Inferior parietal cortex (tissue), 1 donor: ENCODE results near the gene FAM156B.
"Not testable (repeated sequence)": the region's sequence is repeated elsewhere in the genome, so short reads cannot be mapped to it uniquely, and the experiment has no call there.

Source experiments
- DNase-seq: peaks from one replicate; pipeline ENCODE4 v3.0.0-alpha.2; 2016; ENCODE audit errors: extremely low spot score

The FAM156B gene

GRCh38 chrX:52923781-52924241, 26.7 kb downstream of the FAM156B start:
- no peak for DNase-seq

DNA sequence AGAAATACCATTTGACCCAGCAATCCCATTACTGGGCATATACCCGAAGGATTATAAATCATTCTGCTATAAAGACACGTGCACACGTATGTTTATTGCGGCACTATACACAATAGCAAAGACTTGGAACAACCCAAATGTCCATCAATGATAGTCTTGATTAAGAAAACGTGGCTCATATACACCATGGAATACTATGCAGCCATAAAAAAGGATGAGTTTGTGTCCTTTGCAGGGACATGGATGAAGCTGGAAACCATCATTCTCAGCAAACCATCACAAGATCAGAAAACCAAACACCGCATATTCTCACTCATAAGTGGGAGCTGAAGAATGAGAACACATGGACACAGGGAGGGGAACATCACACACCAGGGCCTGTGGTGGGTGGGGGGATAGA, 33.1 kb downstream of the FAM156B start:
- DNase-seq: not testable (repeated sequence)

DNA sequence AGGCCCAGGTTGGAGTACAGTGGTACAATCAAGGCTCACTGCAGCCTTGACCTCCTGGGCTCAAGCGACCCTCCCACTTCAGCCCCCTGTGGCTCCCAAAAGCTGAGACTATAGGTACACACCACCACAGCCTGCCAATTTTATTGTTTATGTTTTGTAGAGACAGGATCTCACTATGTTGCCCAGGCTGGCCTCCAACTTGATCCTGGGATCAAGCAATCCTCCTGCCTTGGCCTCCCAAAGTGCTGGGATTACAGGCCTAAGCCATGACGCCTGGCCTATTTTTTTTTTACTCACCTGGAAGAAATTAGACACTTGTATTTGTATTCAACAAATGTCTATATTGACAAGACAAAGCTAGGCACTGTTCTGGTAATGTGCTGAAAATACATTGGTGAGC, 36.1 kb downstream of the FAM156B start:
- DNase-seq: no peak

DNA sequence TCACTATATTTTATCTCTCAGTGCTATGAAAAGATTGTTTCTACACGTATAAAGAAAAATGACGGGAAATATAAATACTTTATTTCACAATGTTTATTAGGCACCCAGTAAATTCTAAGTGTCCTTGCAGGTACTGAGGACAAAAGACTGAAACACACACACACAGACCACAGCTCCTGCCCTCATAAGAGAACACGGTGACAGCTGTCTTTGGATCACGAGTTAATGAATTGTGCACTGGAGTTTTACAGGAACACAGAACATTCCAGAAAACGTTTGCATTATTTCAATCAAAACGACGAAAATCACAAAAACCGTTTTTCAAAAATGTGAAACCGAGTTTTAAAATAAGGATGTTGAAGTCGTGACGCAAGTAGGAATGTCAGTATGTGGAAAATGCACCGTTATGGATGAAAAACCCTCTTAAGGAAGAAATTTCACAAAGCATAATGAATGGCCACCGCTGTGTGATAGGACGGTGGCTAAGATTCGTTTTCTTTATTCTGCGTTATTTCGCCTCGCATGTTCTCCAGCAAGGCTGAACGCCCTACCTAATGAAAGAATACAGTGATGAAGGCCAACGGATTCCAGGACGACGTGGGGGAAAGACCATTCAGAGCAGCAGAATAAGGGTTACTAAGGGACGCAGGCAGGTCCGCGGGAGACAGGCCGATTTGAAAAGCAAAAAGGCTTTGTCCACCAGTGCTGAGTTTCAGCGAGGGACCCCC, 37.0 kb downstream of the FAM156B start:
- no peak for DNase-seq

DNA sequence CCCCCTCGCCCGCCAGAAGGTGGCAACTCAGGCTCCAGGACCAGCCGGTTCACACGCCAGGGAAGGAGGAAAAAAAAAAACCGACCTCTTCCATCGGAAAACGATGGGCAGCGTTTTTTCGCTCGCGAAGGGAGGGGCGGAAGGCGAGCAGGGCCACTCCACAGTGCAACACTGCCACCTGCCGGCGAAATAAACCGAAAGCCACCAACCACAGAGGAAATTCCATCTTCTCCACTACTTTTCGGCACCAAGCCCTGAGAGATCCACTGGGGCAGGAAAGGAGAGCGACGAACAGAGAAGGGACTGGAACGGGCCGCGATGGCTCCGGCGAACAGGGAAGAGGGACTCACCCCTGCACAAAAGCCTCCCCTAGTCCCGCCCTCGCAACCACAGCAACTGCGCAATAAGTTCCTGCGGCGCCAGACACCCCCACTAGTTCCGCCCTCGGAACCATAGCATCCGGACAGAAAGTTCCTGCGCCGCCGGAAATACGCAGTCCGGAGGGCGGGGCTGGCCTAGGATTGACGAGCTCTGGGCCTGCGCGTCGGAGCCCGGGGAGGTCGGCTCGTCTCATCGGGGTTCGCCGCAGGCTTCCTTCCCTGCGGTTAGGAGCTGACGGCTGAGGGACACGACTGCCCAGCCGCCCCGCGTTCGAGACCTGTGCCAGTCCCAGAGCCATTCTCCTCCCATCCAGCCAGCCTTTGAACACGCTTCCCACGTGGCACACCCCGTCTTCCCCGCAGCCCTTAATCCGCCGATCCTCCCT, 37.8 kb downstream of the FAM156B start:
- DNase-seq: peak; percentile 87

DNA sequence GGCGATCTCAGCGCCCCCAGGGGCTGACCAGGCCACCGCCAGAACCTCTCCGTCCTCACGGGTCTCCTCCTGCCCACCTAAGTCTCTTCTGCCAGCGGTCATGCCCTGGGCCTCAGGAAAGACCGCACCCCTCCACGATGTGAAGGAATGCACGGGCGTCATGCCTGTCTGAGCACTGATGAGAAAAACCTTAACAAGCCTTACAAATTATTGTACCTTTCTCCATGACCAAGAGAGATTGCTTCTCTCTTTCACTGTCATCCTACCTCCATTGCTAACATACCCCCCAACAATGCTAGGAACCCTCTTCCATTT, 38.3 kb downstream of the FAM156B start:
- not testable (repeated sequence) for DNase-seq

DNA sequence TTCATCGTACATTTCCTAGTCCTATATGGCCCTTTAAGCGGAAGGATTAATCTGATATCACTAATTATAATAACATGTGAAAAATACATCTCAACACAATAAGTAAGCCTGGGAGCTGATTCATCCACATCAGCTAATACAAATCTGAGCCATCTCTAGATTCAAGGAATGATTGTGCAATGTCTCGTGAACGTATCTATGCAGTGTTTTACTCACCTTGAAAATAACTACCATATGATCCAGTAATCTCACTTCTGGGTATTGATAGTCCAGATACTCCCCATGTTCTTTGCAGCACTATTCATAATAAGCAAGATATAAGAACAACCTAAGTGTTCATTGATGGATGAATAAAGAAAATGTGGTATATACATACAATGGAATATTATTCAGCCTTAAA, 43.6 kb downstream of the FAM156B start:
- DNase-seq: not testable (repeated sequence)

DNA sequence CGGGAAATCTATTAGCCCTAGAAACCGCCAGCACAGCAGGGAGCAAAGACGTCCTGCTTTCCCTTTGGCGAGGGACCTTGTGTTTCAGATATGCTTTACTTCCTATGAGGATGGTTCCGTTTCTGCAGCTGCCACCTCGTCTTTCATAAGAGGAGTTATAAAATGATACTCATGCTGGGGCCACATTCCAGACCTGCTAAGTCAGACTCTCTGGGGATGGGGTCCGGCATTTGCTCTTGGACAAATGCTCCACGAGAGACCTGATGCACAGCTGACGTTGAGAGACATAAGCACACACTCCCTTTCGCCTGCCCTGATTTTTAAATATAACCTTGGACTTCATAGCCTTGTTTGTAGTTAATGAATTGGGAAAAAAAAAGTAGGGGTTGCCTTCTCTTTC, 44.6 kb downstream of the FAM156B start:
- DNase-seq: not testable (repeated sequence)

GRCh38 chrX:52945838-52946494, 48.8 kb downstream of the FAM156B start:
- DNase-seq: not testable (repeated sequence)

DNA sequence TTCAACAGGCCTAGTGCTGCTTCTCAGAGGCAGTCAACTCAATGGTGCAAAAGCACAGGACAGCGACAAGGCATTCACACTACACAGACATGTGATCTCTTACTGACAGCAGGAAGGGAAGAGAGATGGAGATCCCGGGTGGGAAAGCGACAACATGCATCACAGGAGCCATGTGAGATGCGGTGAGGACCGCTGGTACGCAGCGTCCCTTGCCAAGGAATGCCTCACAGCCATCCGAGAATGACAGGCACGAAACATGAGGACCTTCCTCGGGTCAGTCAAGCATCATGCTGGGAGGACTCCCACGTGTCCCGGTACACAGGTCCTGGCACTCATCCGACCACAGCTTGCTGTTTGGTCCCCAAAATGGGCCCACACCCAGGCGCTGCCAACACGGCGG, 50.4 kb downstream of the FAM156B start:
- DNase-seq: not testable (repeated sequence)

- DNase-seq: not testable (repeated sequence)
Observed at GRCh38 chrX:52948265-52948664, 51.1 kb downstream of the FAM156B start.

- DNase-seq: not testable (repeated sequence)
Observed at GRCh38 chrX:52949325-52949724, 52.2 kb downstream of the FAM156B start.

DNA sequence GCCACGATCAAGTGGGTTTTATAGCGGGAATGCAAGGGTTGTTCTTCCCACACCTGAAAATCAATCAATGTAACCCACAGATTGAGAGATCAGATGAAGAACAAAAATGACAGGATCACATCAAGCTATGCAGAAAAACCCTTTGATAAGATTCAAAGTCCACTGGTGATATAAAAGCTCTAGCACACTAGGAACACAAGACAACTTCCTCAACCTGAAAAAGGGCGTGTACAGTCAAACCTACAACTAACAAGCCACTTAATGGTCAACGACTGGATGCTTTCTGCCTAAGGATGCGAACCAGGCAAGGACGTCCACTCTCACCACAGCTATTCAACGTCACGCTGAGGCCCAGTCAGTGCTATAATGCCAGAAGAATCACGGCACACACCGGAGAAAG, 52.8 kb downstream of the FAM156B start:
- not testable (repeated sequence) for DNase-seq
